Panc1 (cell line): Measurements from ENCODE around the gene MRPL33.
"Not testable (repeated sequence)": the region's sequence is repeated elsewhere in the genome, so short reads cannot be mapped to it uniquely, and the experiment has no call there.

Experiments used
- CTCF ChIP-seq: fragments of 450-650 bp; IDR thresholded peaks from 2 replicates; pipeline ENCODE4 v1.5.1; 2017; ENCODE audit warnings: mild to moderate bottlenecking
- POLR2AphosphoS5 ChIP-seq: IDR thresholded peaks from 2 replicates; pipeline ENCODE4 v1.6.1; 2012; ENCODE audit warnings: mild to moderate bottlenecking, low read depth, low read length, moderate library complexity
- TF ChIP-seq, protein P1 (sequence below), 2 experiments: IDR thresholded peaks; 2 replicates each; pipeline ENCODE4 v1.6.1; 2011 to 2012; ENCODE audit warnings: low read depth in 2 of 2, control low read depth in 1 of 2, low read length in 1 of 2, mild to moderate bottlenecking in 1 of 2, moderate library complexity in 1 of 2; ENCODE audit not compliant: insufficient read depth in 1 of 2

GRCh38 chr2:27748803-27749554 lies 22.5 kb upstream of the MRPL33 start:
- TF ChIP-seq, protein P1, sequence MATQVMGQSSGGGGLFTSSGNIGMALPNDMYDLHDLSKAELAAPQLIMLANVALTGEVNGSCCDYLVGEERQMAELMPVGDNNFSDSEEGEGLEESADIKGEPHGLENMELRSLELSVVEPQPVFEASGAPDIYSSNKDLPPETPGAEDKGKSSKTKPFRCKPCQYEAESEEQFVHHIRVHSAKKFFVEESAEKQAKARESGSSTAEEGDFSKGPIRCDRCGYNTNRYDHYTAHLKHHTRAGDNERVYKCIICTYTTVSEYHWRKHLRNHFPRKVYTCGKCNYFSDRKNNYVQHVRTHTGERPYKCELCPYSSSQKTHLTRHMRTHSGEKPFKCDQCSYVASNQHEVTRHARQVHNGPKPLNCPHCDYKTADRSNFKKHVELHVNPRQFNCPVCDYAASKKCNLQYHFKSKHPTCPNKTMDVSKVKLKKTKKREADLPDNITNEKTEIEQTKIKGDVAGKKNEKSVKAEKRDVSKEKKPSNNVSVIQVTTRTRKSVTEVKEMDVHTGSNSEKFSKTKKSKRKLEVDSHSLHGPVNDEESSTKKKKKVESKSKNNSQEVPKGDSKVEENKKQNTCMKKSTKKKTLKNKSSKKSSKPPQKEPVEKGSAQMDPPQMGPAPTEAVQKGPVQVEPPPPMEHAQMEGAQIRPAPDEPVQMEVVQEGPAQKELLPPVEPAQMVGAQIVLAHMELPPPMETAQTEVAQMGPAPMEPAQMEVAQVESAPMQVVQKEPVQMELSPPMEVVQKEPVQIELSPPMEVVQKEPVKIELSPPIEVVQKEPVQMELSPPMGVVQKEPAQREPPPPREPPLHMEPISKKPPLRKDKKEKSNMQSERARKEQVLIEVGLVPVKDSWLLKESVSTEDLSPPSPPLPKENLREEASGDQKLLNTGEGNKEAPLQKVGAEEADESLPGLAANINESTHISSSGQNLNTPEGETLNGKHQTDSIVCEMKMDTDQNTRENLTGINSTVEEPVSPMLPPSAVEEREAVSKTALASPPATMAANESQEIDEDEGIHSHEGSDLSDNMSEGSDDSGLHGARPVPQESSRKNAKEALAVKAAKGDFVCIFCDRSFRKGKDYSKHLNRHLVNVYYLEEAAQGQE (IDR thresholded peaks at IDR 0.05; ENCODE audit: insufficient read depth in 1 of 2, low read depth in 2 of 2, low read length in 1 of 2) = not testable (repeated sequence)
- TF ChIP-seq CTCF, POLR2AphosphoS5: not testable (repeated sequence)
